HK-2 (cell line): ENCODE results near the gene KDM8.
A peak's percentile ranks its signal among the peaks of the same experiment; 100 is the strongest.

ENCODE experiments used
- DNase-seq: peaks from one replicate; pipeline ENCODE4 v3.0.0-alpha.2; 2018; ENCODE audit not compliant: unreplicated experiment

KDM8 gene

DNA sequence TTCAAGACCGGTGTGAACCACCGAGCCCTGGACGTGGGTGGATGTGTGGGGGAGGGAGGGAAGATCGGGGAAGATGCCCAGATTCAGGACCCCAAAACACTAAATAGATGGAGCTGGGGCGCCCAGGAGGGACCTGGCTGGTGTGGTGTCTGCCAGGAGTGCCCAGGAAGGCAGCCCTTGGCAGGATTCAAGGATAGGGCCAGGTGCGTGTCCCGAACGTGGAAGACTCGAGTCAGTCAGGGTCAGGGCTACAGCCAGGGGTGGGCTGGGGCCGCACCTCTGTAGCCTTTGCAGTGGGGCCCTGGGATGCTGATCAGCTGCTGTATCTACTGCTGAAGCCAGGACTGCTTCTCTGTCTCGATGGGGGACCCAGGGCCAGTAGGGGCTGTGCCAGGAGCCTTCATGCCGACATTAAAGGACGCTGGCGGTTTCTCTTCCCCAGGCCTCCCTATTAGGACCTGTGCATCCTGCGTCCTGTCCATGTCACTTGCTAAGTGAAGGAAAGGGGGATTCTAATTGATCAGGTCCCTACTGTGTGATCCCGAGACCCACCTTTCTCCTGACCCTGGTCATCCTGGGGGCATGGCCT lies 13.1 kb downstream of the KDM8 start:
- DNase-seq: no peak

DNA sequence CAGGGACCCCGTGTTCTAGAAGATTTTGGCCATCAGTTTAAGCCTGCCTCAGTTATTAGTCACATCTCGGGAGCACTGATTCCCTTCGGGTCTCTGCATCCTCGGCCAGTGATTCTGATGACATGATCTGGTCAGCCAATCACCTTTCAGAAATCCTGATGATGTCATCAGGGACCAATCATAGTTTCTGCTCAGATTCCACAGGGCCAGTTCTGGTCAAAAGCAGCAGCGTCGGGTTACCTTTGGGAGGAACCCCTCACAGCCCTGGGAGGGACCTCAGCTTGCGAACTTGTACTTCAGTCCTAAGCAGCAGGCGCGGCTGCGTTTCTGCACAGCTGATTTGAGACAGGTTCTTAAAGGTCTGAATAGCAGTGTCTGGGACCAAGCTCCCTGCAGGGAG lies 13.9 kb downstream of the KDM8 start:
- no peak for DNase-seq

DNA sequence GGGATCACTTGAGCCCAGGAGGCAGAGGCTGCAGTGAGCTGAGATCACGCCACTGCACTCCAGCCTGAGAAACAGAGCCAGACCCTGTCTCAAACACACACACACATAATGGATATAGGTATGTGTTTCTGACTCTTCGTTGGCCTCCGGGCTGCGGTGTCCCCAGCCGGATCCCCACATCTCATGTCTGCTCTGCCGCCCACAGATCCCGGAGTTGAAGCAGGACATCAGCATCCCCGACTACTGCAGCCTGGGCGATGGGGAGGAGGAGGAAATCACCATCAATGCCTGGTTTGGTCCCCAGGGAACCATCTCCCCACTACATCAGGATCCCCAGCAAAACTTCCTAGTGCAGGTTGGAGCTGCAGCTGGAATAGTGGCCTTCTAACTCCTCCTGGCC lies 15.4 kb downstream of the KDM8 start:
- no peak for DNase-seq

DNA sequence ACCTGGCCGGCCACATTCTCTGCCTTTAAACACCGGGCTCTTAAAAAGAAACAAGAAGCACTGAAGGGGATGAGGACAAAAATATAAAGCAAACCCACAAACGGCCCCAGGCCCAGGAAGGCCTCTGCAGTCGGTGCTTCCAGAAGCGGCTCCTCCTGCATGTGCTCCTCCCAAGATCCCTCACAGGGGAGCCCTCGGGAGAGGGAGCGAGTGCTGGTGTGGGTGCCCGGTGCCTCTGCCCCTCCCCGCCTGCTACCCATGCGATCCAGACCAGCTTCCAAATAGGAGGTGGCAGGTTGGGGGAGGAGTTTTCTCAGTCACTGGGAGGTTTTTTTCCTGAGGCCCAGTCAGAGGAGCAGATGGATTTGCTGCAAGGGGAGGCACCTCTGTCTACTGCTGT lies 15.8 kb downstream of the KDM8 start:
- no peak for DNase-seq

DNA sequence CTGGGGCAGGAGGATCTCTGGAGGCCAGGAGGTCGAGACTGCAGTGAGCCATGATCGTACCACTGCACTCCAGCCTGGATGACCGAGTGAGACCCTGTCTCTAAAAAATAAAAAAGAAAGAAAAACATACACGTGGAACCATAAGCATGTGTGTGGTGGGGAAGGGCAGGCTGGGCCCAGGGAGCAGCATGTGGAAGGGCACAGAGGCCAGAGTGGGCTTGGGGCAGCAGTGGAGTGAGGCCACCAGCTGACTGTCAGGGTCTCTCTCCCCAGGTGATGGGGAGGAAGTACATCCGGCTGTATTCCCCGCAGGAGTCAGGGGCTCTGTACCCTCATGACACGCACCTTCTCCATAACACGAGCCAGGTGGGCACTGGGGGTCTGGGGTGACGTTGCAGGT lies 16.8 kb downstream of the KDM8 start:
- no peak for DNase-seq

DNA sequence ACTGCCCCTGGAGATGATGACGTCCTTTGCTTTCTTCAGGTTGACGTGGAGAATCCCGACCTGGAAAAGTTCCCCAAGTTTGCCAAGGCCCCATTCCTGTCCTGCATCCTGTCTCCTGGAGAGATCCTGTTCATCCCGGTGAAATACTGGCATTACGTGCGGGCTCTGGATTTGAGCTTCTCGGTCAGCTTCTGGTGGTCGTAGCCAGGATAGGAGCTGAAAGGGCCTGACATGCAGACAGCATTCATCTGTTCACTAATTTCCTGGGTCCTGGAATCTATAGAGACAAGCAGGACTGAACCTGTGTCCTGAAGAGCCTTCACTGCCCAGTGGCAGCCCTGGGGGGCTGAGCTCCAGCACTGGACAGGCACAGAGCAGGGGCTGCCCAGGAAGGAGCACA lies 17.2 kb downstream of the KDM8 start:
- no peak for DNase-seq

DNA sequence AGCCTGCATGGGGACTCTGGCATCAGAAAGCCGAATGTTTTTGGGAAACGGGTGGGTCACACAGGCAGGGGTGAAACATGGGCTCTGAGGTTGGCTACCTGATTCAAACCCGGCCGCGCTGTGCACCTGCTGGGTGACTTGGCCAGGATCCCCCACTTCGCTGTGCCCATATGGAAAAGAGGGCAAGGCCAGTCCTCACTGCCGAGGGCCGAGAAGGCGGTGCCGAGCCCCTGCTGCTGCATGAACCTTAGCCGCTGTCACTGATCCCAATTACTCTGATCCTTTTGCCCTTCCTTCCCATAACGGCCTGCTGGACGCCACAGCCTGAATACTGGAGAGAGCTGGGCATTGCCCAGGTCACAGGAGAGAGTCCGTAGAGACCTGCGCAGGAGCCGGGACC lies 17.7 kb downstream of the KDM8 start:
- no peak for DNase-seq

DNA sequence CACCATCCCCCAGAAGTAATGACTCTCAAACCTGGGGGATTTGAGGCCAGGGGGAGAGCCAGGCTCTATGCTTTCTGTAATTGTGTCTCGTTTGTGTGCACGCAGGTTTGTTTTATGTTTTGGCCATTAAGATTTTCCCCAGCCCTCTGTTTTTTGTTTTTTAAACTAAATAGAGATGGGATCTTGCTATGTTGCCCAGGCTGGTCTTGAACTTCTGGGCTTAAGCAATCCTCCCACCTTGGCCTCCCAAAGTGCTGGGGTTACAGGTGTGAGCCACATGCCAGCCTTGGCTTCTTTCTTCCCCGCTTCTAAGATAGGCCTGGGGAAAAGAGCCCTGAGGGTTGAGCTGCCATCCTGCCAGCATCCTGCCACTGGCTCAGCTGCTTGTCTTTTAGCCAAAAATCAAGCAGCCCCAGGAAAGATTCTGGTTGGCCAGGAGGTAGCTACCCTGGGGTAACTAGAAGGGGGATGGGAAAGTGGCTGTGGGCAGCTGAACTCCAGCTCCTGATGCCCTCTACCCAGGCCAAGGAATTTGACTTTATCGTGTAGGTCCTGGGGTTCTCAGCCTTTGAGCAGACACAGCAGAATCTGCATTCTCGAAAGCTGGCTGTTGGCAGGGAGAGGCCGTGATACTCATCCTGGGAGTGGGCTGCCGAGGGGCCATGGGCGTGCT lies 18.4 kb downstream of the KDM8 start:
- no peak for DNase-seq

DNA sequence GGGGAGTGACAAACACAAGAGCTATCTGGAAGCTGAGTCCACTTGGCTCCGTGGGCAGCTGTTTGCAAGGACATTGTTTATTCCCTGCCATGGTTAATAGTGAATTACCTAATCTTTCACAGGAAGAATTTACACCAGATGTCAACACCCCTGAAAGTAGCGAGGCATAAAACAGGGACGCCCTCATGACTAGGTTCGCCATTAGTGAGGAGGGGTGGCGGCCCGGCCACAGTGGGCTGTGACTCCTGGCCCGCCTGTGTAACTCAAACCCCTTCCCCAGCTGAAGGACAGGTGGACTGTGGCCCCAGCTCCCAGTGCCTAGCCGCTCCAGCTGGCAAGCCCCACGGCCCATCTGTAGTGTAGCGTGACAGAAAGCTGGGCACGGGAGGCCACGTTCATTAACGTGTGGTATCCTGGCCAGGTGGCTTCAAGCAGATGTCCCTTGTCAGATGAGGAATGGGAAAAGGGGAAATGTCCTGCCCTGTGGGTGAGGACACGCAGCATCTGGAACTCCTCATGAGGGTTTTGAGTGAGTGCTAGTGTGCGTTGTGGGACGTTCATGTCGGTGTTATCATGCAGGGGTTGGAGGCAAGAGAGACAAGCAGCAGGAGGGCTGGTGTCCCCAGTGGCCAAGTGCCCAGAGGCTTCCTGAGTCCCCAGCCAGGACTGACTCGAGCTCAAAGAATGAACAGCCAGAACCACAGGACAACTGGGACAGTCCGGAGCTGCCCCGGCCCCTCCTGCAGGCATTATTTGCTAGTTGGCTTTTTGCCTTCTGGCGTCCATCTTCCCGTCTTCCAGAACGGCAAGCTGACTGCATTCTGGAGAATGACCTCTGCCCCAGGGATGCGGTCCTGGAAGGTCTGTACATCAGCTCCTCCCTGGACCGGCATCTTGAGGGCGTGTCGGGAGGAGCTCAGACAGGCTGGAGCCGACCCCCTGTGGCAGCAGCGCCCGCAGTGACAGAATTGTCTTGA lies 19.2 kb downstream of the KDM8 start:
- DNase-seq: peak; percentile 28

- DNase-seq: no peak
Measured at GRCh38 chr16:27223226-27223610, 19.9 kb downstream of the KDM8 start.

- DNase-seq: no peak
Measured at GRCh38 chr16:27223701-27224100, 20.4 kb downstream of the KDM8 start.

- no peak for DNase-seq
Measured at GRCh38 chr16:27224271-27224737, 21.0 kb downstream of the KDM8 start.

- no peak for DNase-seq
Measured at GRCh38 chr16:27224741-27225300, 21.5 kb downstream of the KDM8 start.

DNA sequence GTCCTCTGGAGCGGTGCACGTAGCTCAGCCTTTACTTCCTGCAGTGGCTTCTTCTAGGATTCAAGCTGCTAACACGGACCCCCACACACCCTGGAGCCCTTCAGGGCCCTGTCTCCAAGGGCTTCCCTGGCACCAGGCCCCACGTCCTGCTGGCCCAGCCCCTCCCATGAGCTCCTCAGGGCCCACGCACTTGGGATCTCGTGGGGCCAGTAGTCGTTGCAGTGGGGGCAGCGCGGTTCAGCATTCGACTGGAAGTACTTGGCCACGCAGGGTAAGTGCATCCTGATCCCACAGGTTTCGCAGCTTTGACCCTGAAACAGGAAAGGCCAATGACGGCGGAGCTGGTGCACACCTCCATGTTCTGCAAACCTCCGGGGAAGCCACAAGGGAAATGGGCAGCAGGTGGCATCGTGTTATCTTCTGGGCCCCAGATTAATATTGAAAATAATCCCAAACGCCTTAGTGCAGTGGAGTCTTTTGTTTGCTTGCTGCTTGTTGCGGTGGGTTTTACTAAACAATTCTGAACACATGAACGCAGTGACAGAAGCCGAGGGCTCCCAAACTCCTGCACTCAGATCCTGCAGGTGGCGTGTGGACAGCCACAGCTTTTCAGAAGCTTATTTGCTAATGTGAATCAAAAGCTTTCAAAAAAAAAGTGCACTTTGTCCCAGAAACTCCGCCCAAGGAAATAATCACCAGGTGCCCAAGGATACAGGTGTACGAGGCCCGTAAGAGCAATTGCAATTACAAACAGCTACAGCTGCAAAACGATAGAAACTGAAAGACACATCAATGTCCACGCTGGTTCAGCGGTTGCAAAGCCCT lies 22.4 kb downstream of the KDM8 start:
- DNase-seq: no peak

DNA sequence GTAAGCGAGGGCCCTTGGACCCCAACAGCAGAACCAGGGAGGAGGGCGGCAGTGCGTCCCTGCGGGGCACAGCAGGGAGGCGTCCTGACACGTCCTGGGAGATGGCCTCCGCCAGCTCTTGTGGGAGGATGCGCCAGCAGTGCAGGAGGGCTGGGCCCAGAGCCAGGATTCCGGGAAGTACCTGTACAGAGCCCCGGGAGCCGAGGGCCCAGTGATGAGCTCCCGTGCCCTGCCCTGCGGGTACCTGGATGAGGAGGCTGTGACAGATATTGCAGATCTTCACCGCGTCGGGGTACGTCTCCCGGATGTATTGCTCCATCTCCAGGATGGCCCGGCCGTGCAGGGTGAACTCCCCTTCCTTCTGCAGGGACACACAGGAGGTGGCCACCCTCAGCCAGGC lies 23.1 kb downstream of the KDM8 start:
- no peak for DNase-seq

DNA sequence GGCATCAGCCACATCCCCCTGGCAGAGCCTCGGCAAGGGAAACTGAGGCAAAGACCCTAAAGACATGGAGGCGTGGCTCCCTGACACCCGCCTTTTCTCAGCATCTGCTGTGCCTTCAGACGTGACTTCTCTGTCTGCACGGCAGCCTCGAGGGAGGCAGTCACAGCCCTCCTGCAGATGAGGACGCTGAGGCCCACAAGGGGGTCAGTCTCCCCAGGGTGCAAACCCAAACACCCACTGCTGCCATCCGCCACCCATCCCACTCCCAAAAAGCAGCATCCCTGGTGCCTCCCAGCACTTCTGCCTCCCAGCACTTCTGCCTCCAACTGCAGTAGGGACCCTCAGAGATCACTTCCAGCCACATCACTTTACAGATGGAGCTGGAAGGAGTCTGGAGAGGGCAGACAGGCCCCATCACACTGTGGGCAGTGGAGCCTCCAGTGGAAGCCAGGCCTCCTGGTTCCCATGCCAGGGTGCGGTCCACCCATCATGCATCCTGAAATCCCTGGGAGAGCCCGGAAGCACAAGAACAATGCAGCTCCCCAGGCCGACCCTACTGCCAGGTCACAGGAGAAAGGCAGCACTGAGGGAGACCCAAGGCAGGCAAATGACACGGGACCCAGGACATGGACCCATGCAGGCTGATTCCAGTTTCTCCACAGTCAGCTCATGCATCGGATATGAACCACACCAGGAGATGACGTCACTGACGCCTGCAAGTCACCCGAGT lies 23.8 kb downstream of the KDM8 start:
- no peak for DNase-seq

- no peak for DNase-seq
Measured at GRCh38 chr16:27228045-27228444, 24.7 kb downstream of the KDM8 start.

- no peak for DNase-seq
Measured at GRCh38 chr16:27228621-27229501, 25.5 kb downstream of the KDM8 start.

GRCh38 chr16:27229891-27230470 lies 26.7 kb downstream of the KDM8 start:
- DNase-seq: no peak
